ENCODE results near the gene KRT33A.

Gene KRT33A

GRCh38 chr17:41339571-41340172 lies 11.0 kb downstream of the KRT33A start:
- Histone ChIP-seq H3K4me3 (ENCODE audit: low read depth in 1 of 2, low read length in 2 of 2) (no peak overlapping the region), H3K79me2 (ENCODE audit: insufficient read depth, low read length) (no peaks in the 10 kb centered on the region), H3K4me1 (ENCODE audit: insufficient read depth, low read length) (no peaks in the 10 kb centered on the region), H3K9me3 (ENCODE audit: insufficient read depth, low read length, severe bottlenecking) (no peaks in the 10 kb centered on the region), H3K27ac (ENCODE audit: low read length) (no peak overlapping the region), H3K36me3 (ENCODE audit: insufficient read depth, low read length) (no peaks in the 10 kb centered on the region), H3K27me3 (ENCODE audit: insufficient read depth, low read length, poor library complexity) (peaks cover 3% of the 10 kb centered on the region), H4K20me1 (ENCODE audit: insufficient read depth, low read length) (no peaks in the 10 kb centered on the region), H3K4me2 (ENCODE audit: insufficient read depth, low read length) (no peak overlapping the region), H3K9ac (ENCODE audit: low read depth, low read length) (no peak overlapping the region), H2AFZ (ENCODE audit: low read depth, low read length) (no peak overlapping the region)
- no peak for DNase-seq
- no peak for ATAC-seq (ENCODE audit: insufficient read depth, low read depth)
- TF ChIP-seq CTCF (IDR thresholded peaks at IDR 0.05; ENCODE audit: borderline replicate concordance, extremely low read depth, low read length, poor library complexity, severe bottlenecking) (no peak), EZH2 (IDR thresholded peaks at IDR 0.05; ENCODE audit: borderline replicate concordance, low read depth, low read length, severe bottlenecking) (no peak)

GRCh38 chr17:41338961-41339485 lies 11.6 kb downstream of the KRT33A start:
- Histone ChIP-seq H3K4me3 (ENCODE audit: low read depth in 1 of 2, low read length in 2 of 2) (no peak overlapping the region), H2AFZ (ENCODE audit: low read depth, low read length) (no peak overlapping the region), H3K4me2 (ENCODE audit: insufficient read depth, low read length) (no peak overlapping the region), H3K9ac (ENCODE audit: low read depth, low read length) (no peak overlapping the region), H3K27ac (ENCODE audit: low read length) (no peak overlapping the region), H3K27me3 (ENCODE audit: insufficient read depth, low read length, poor library complexity) (peaks cover 3% of the 10 kb centered on the region), H4K20me1 (ENCODE audit: insufficient read depth, low read length) (no peaks in the 10 kb centered on the region), H3K9me3 (ENCODE audit: insufficient read depth, low read length, severe bottlenecking) (no peaks in the 10 kb centered on the region), H3K4me1 (ENCODE audit: insufficient read depth, low read length) (no peaks in the 10 kb centered on the region), H3K36me3 (ENCODE audit: insufficient read depth, low read length) (no peaks in the 10 kb centered on the region), H3K79me2 (ENCODE audit: insufficient read depth, low read length) (no peaks in the 10 kb centered on the region)
- ATAC-seq (ENCODE audit: insufficient read depth, low read depth) (no peak), DNase-seq (no peak)
- TF ChIP-seq CTCF (IDR thresholded peaks at IDR 0.05; ENCODE audit: borderline replicate concordance, extremely low read depth, low read length, poor library complexity, severe bottlenecking): no peak
- no peak for TF ChIP-seq EZH2 (IDR thresholded peaks at IDR 0.05; ENCODE audit: borderline replicate concordance, low read depth, low read length, severe bottlenecking)

GRCh38 chr17:41335747-41336146 lies 14.9 kb downstream of the KRT33A start:
- no peaks in the 10 kb centered on the region for H3K4me1 ChIP-seq (ENCODE audit: insufficient read depth, low read length)
- no peak for ATAC-seq (ENCODE audit: insufficient read depth, low read depth)
- H3K9me3 ChIP-seq (ENCODE audit: insufficient read depth, low read length, severe bottlenecking): no peaks in the 10 kb centered on the region
- H3K4me2 ChIP-seq (ENCODE audit: insufficient read depth, low read length): no peak overlapping the region
- peaks cover 6% of the 10 kb centered on the region for H3K27me3 ChIP-seq (ENCODE audit: insufficient read depth, low read length, poor library complexity)
- no peak overlapping the region for H3K4me3 ChIP-seq (ENCODE audit: low read depth in 1 of 2, low read length in 2 of 2)
- H3K27ac ChIP-seq (ENCODE audit: low read length): no peak overlapping the region
- H4K20me1 ChIP-seq (ENCODE audit: insufficient read depth, low read length): no peaks in the 10 kb centered on the region
- no peak for DNase-seq
- TF ChIP-seq CTCF (IDR thresholded peaks at IDR 0.05; ENCODE audit: borderline replicate concordance, extremely low read depth, low read length, poor library complexity, severe bottlenecking): no peak
- no peak for TF ChIP-seq EZH2 (IDR thresholded peaks at IDR 0.05; ENCODE audit: borderline replicate concordance, low read depth, low read length, severe bottlenecking)
- no peaks in the 10 kb centered on the region for H3K79me2 ChIP-seq (ENCODE audit: insufficient read depth, low read length)
- H2AFZ ChIP-seq (ENCODE audit: low read depth, low read length): no peak overlapping the region
- no peaks in the 10 kb centered on the region for H3K36me3 ChIP-seq (ENCODE audit: insufficient read depth, low read length)
- H3K9ac ChIP-seq (ENCODE audit: low read depth, low read length): no peak overlapping the region

All from DND-41 (cell line).